ENCODE data around the gene DMAC2.

The DMAC2 gene

DNA sequence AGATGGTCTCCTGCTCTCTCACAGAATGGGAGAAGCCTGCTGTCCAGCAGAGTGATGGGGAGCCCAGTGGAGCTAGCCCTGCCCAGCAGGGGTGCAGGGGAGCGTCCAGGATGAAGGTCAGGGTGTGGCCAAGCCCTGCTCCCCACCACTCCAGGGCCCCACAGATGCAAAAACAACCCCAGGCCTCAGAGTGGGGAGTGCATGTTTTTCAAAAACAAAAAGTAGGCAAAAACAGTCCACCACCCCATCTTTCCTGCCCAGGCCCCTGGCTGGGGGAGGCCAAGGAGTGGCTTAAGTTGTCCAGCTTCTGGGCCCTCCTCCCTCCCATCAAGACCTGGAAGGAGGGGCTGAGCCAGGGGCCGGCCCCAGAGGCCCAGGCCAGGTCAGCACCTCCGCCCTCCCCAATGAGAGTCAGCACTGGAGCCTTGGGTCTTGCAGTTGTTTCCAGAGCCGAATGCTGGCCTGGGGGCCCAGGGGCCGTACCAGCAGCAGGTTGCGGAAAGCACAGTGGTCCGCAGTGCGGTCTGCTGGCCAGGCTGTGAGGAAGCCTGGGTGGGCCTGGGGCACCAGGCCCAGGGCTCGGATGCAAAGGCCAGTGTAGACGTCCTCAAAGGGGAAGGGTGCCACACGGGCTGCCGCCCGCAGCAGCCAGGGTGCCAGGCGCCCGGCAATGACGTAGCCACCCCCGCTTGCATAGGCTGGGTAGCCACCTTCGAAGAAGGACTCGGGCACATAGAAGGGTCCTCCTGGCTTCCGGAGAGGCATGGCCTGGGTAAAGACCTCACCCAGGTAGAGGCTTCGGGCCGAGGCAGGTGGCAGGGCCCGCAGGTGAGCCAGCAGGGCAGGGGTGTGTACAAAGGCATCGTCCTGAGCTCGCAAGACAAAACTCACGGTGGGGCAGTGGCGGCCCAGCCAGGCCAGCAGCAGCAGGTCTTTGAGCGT, 14.3 kb downstream of the DMAC2 start:
- Histone ChIP-seq H3K36me3 (peaks cover 13% of the 10 kb centered on the region), H3K9me3 (ENCODE audit: severe bottlenecking) (no peaks in the 10 kb centered on the region), H3K27ac (no peak overlapping the region), H3K4me3 (ENCODE audit: low read depth, low read length) (no peak overlapping the region), H3K27me3 (ENCODE audit: insufficient read depth, low read depth, severe bottlenecking) (no peaks in the 10 kb centered on the region)
- no peak for DNase-seq
- TF ChIP-seq, protein P1, sequence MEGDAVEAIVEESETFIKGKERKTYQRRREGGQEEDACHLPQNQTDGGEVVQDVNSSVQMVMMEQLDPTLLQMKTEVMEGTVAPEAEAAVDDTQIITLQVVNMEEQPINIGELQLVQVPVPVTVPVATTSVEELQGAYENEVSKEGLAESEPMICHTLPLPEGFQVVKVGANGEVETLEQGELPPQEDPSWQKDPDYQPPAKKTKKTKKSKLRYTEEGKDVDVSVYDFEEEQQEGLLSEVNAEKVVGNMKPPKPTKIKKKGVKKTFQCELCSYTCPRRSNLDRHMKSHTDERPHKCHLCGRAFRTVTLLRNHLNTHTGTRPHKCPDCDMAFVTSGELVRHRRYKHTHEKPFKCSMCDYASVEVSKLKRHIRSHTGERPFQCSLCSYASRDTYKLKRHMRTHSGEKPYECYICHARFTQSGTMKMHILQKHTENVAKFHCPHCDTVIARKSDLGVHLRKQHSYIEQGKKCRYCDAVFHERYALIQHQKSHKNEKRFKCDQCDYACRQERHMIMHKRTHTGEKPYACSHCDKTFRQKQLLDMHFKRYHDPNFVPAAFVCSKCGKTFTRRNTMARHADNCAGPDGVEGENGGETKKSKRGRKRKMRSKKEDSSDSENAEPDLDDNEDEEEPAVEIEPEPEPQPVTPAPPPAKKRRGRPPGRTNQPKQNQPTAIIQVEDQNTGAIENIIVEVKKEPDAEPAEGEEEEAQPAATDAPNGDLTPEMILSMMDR (IDR thresholded peaks at IDR 0.05; ENCODE audit: low read depth, low read length) = no peak

DNA sequence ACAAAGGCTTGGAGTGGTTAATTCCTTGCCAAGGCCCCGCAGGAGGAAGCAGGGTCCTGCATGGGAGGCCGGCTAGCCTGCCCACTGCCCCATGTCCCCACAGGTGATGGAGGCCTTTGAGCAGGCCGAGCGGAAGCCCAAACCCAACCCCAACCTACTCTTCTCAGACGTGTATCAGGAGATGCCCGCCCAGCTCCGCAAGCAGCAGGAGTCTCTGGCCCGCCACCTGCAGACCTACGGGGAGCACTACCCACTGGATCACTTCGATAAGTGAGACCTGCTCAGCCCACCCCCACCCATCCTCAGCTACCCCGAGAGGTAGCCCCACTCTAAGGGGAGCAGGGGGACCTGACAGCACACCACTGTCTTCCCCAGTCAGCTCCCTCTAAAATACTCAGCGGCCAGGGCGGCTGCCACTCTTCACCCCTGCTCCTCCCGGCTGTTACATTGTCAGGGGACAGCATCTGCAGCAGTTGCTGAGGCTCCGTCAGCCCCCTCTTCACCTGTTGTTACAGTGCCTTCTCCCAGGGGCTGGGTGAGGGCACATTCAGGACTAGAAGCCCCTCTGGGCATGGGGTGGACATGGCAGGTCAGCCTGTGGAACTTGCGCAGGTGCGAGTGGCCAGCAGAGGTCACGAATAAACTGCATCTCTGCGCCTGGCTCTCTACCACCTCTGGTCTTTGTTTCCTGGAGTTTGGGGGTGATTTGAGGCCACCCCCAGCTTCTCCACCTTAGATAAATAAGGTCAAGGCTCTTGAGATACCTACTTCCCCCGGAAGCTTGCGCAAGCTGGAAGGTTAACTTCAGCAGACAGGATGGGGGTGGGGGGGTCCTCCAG, 15.2 kb downstream of the DMAC2 start:
- TF ChIP-seq, protein P1 (IDR thresholded peaks at IDR 0.05; ENCODE audit: low read depth, low read length) = no peak
- Histone ChIP-seq H3K4me3 (ENCODE audit: low read depth, low read length) (no peak overlapping the region), H3K36me3 (peaks cover 19% of the 10 kb centered on the region), H3K27me3 (ENCODE audit: insufficient read depth, low read depth, severe bottlenecking) (no peaks in the 10 kb centered on the region), H3K9me3 (ENCODE audit: severe bottlenecking) (no peaks in the 10 kb centered on the region), H3K27ac (no peak overlapping the region)
- DNase-seq = no peak

DNA sequence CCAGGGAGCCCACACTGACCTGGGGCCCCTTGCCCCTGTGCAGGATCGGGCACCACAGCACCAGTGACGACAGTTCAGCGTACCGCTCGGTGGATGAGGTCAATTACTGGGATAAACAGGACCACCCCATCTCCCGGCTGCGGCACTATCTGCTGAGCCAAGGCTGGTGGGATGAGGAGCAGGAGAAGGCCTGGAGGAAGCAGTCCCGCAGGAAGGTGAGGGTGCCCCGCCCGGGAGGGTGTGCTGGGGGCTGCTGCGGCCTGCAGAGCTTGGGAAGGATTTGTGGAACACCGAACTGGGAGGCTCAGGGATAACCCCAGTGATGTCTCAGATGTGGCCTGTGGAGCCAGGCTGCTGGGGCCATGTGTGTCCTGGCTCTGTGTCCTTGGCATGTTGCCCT, 16.8 kb downstream of the DMAC2 start:
- Histone ChIP-seq H3K27ac (no peak overlapping the region), H3K9me3 (ENCODE audit: severe bottlenecking) (no peaks in the 10 kb centered on the region), H3K36me3 (peaks cover 24% of the 10 kb centered on the region), H3K4me3 (ENCODE audit: low read depth, low read length) (no peak overlapping the region), H3K27me3 (ENCODE audit: insufficient read depth, low read depth, severe bottlenecking) (no peaks in the 10 kb centered on the region)
- TF ChIP-seq, protein P1 (IDR thresholded peaks at IDR 0.05; ENCODE audit: low read depth, low read length) = no peak
- no peak for DNase-seq

DNA sequence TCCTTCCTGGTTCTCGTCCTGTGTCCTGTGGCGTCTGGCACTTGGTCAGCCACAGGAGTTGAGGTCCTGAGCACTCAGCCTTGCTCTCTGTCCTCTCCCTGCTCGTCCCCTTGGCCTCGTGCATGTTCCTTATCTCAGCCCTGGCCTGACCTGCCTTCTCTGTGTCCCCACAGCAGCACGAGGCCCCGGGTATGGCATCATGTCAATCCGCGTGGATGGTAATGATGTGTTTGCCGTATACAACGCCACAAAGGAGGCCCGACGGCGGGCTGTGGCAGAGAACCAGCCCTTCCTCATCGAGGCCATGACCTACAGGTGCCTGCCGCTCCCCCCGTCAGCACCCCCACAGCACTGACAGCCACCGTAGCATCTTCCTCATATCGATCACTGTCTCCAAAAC, 17.3 kb downstream of the DMAC2 start:
- peaks cover 24% of the 10 kb centered on the region for H3K36me3 ChIP-seq
- no peaks in the 10 kb centered on the region for H3K9me3 ChIP-seq (ENCODE audit: severe bottlenecking)
- DNase-seq = no peak
- no peaks in the 10 kb centered on the region for H3K27me3 ChIP-seq (ENCODE audit: insufficient read depth, low read depth, severe bottlenecking)
- H3K4me3 ChIP-seq (ENCODE audit: low read depth, low read length) = no peak overlapping the region
- TF ChIP-seq, protein P1 (IDR thresholded peaks at IDR 0.05; ENCODE audit: low read depth, low read length) = no peak
- no peak overlapping the region for H3K27ac ChIP-seq

DNA sequence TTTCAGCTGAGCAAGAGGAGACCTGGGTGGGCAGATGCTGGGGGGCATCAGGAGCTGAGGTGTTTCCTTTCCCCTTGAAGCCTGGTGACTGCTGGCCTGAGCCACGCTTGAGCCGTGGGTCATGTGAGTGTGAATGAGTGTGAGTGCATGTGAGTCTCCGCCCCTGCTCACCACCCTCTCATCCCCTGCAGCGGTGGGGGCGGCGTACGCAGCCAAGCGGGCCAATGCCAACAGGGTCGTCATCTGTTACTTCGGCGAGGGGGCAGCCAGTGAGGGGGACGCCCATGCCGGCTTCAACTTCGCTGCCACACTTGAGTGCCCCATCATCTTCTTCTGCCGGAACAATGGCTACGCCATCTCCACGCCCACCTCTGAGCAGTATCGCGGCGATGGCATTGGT, 17.7 kb downstream of the DMAC2 start:
- TF ChIP-seq, protein P1 (IDR thresholded peaks at IDR 0.05; ENCODE audit: low read depth, low read length) = no peak

More for the DNA sequence above, 17.7 kb downstream of the DMAC2 start:
- Histone ChIP-seq H3K4me3 (ENCODE audit: low read depth, low read length) (no peak overlapping the region), H3K36me3 (peaks cover 24% of the 10 kb centered on the region), H3K9me3 (ENCODE audit: severe bottlenecking) (no peaks in the 10 kb centered on the region), H3K27ac (no peak overlapping the region), H3K27me3 (ENCODE audit: insufficient read depth, low read depth, severe bottlenecking) (no peaks in the 10 kb centered on the region)
- DNase-seq = no peak
